Endodermal cell (in vitro differentiated cells): ENCODE measurements around the gene DMRTC2. TPM values are rescaled to one million over a fixed set of nuclear protein-coding genes. Genes with fewer than 3 reads are reported as not detected.

Experiments
- DNase-seq: peaks from one replicate; pipeline ENCODE4 v3.0.0-alpha.2; 2017
- H3K27ac ChIP-seq: 2 replicates; pipeline ENCODE4 v1.5.1; 2013; ENCODE audit warnings: mild to moderate bottlenecking, low read depth, low read length, moderate library complexity
- H3K27me3 ChIP-seq: 2 replicates; pipeline ENCODE4 v1.6.1; 2013; ENCODE audit warnings: mild to moderate bottlenecking, low read length, moderate library complexity; ENCODE audit not compliant: insufficient read depth, control insufficient read depth, poor library complexity, severe bottlenecking
- H3K36me3 ChIP-seq: 2 replicates; pipeline ENCODE4 v1.7.0; 2013; ENCODE audit warnings: mild to moderate bottlenecking, low read length, moderate library complexity; ENCODE audit not compliant: control insufficient read depth, insufficient read depth
- H3K4me1 ChIP-seq: one replicate; pipeline ENCODE4 v1.7.0; 2013; ENCODE audit warnings: low read length; ENCODE audit not compliant: control insufficient read depth, insufficient read depth
- H3K4me3 ChIP-seq: 2 replicates; pipeline ENCODE4 v1.5.1; 2013; ENCODE audit warnings: mild to moderate bottlenecking, low read length, moderate library complexity
- H3K9ac ChIP-seq: 2 replicates; pipeline ENCODE4 v1.6.1; 2013; ENCODE audit warnings: mild to moderate bottlenecking, low read length, moderate library complexity; ENCODE audit not compliant: poor library complexity, severe bottlenecking; ENCODE audit errors: extremely low read depth
- H3K9me3 ChIP-seq: 2 replicates; pipeline ENCODE4 v1.6.1; 2013; ENCODE audit warnings: mild to moderate bottlenecking, low read length, moderate library complexity; ENCODE audit not compliant: control insufficient read depth
- H3K27ac Mint-ChIP-seq: 2 replicates; pipeline ENCODE4 v1.8.0; 2020; ENCODE audit warnings: mixed read lengths
- H3K27me3 Mint-ChIP-seq: 2 replicates; pipeline ENCODE4 v1.8.0; 2021; ENCODE audit warnings: mild to moderate bottlenecking, mixed read lengths; ENCODE audit not compliant: insufficient read depth
- H3K36me3 Mint-ChIP-seq: 2 replicates; pipeline ENCODE4 v1.8.0; 2020; ENCODE audit warnings: low read depth, mixed read lengths
- H3K4me1 Mint-ChIP-seq: 2 replicates; pipeline ENCODE4 v1.8.0; 2020; ENCODE audit warnings: mixed read lengths
- H3K4me3 Mint-ChIP-seq: 2 replicates; pipeline ENCODE4 v1.8.0; 2020; ENCODE audit warnings: mild to moderate bottlenecking, moderate library complexity, mixed read lengths
- H3K9me3 Mint-ChIP-seq: 2 replicates; pipeline ENCODE4 v1.8.0; 2020; ENCODE audit warnings: mild to moderate bottlenecking, mixed read lengths
- CTCF ChIP-seq: fragments of 200-600 bp; sonication (generic); conservative IDR thresholded peaks from 2 replicates; pipeline ENCODE4 v1.5.0; 2021; ENCODE audit warnings: antibody characterized with exemption, mild to moderate bottlenecking
- WGBS, 2 experiments: methylation state at CpG; one replicate each; pipeline versions ENCODE4 v1.1.5 to v1.1.7; 2013; ENCODE audit warnings: missing lambda C conversion rate in 2 of 2, mixed read lengths in 1 of 2; ENCODE audit not compliant: insufficient coverage in 1 of 2, insufficient read length in 1 of 2; 5-methylcytosine and 5-hydroxymethylcytosine counted together
- total RNA-seq, 2 donors: library from RNA; stranded (reverse); fragmentation: NEBNext Ultra II Directional in 1 of 2; extraction: Animal tissue kit (Norgen Biotek cat#: 25700) in 1 of 2; gene quantifications; 2 replicates in 1 of 2; 3 replicates in 1 of 2; pipeline ENCODE4 v1.2.1, GENCODE V29; 2021

The DMRTC2 gene
- total RNA-seq, 2 donors from 2014 or later = not detected

- H3K4me3 Mint-ChIP-seq = no peak overlapping the region
- WGBS, 2 experiments = 88% methylated on average over 2 of the region's 2 CpGs; no CpG with 5 or more reads in 1 of the 2 experiments
- peaks cover 3% of the 10 kb centered on the region for H3K9me3 Mint-ChIP-seq
- DNase-seq = no peak
- no peak overlapping the region for H3K9ac ChIP-seq
- H3K27me3 ChIP-seq = peaks cover 16% of the 10 kb centered on the region
- no peaks in the 10 kb centered on the region for H3K9me3 ChIP-seq
- TF ChIP-seq CTCF = no peak
- H3K27me3 Mint-ChIP-seq = peaks cover 38% of the 10 kb centered on the region
- no peak overlapping the region for H3K27ac Mint-ChIP-seq
- H3K4me1 Mint-ChIP-seq = peaks cover 12% of the 10 kb centered on the region
- H3K36me3 ChIP-seq = no peaks in the 10 kb centered on the region
- no peak overlapping the region for H3K4me3 ChIP-seq
- H3K4me1 ChIP-seq = peaks cover 2% of the 10 kb centered on the region
- no peak overlapping the region for H3K27ac ChIP-seq
- H3K36me3 Mint-ChIP-seq = no peaks in the 10 kb centered on the region
Observed at GRCh38 chr19:41849067-41849466, 4.2 kb downstream of the DMRTC2 start.

GRCh38 chr19:41850381-41850780 lies 5.5 kb downstream of the DMRTC2 start:
- H3K4me1 Mint-ChIP-seq = peaks cover 12% of the 10 kb centered on the region
- H3K4me3 ChIP-seq = no peak overlapping the region

GRCh38 chr19:41851456-41851855 lies 6.6 kb downstream of the DMRTC2 start:
- Histone ChIP-seq H3K27ac (no peak overlapping the region), H3K9ac (no peak overlapping the region), H3K27me3 (peaks cover 25% of the 10 kb centered on the region), H3K4me3 (no peak overlapping the region), H3K36me3 (no peaks in the 10 kb centered on the region), H3K4me1 (peaks cover 2% of the 10 kb centered on the region), H3K9me3 (no peaks in the 10 kb centered on the region)
- no peak overlapping the region for H3K4me3 Mint-ChIP-seq
- H3K36me3 Mint-ChIP-seq = no peaks in the 10 kb centered on the region
- no peaks in the 10 kb centered on the region for H3K9me3 Mint-ChIP-seq
- no peak for TF ChIP-seq CTCF
- H3K27ac Mint-ChIP-seq = no peak overlapping the region
- WGBS, 2 experiments = 61 to 77% methylated on average over 4 of the region's 4 CpGs
- no peak for DNase-seq
- H3K27me3 Mint-ChIP-seq = peaks cover 46% of the 10 kb centered on the region
- peaks cover 12% of the 10 kb centered on the region for H3K4me1 Mint-ChIP-seq

More at GRCh38 chr19:41850381-41850780, 5.5 kb downstream of the DMRTC2 start:
- H3K36me3 Mint-ChIP-seq = no peaks in the 10 kb centered on the region
- no peaks in the 10 kb centered on the region for H3K36me3 ChIP-seq
- peaks cover 44% of the 10 kb centered on the region for H3K27me3 Mint-ChIP-seq
- TF ChIP-seq CTCF = no peak
- H3K27me3 ChIP-seq = peaks cover 25% of the 10 kb centered on the region
- H3K27ac ChIP-seq = no peak overlapping the region
- DNase-seq = no peak
- H3K9ac ChIP-seq = no peak overlapping the region
- H3K4me1 ChIP-seq = peaks cover 2% of the 10 kb centered on the region
- no peak overlapping the region for H3K27ac Mint-ChIP-seq
- no peak overlapping the region for H3K4me3 Mint-ChIP-seq
- no peaks in the 10 kb centered on the region for H3K9me3 ChIP-seq
- WGBS, 2 experiments = 86 to 100% methylated on average over 2 to 5 of the region's 5 CpGs
- H3K9me3 Mint-ChIP-seq = no peaks in the 10 kb centered on the region
